Measurements from ENCODE around the gene WASF3.

WASF3 gene

GRCh38 chr13:26562512-26562890 is 5.0 kb downstream of the WASF3 start:
- no peak for TF ChIP-seq YY1 (IDR thresholded peaks at IDR 0.05; ENCODE audit: low read depth)
- TF ChIP-seq EGR1 (IDR thresholded peaks at IDR 0.05) = no peak
- no peak for TF ChIP-seq CREB1 (IDR thresholded peaks at IDR 0.05; ENCODE audit: low read depth)
- TF ChIP-seq CEBPB (IDR thresholded peaks at IDR 0.05) = no peak
- TF ChIP-seq, protein P1, sequence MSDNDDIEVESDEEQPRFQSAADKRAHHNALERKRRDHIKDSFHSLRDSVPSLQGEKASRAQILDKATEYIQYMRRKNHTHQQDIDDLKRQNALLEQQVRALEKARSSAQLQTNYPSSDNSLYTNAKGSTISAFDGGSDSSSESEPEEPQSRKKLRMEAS (IDR thresholded peaks at IDR 0.05) = no peak
- no peak for TF ChIP-seq TAF1 (IDR thresholded peaks at IDR 0.05; ENCODE audit: low read depth)
- TF ChIP-seq EP300 (IDR thresholded peaks at IDR 0.05; ENCODE audit: borderline replicate concordance) = no peak
- TF ChIP-seq RAD21 (IDR thresholded peaks at IDR 0.05; ENCODE audit: low read depth) = no peak
- no peak for TF ChIP-seq USF1 (IDR thresholded peaks at IDR 0.05)
- no peak for TF ChIP-seq REST (IDR thresholded peaks at IDR 0.05; ENCODE audit: low read depth)
- TF ChIP-seq FOXM1 (IDR thresholded peaks at IDR 0.05; ENCODE audit: borderline replicate concordance, low read depth) = no peak
- TF ChIP-seq TCF12 (IDR thresholded peaks at IDR 0.05; ENCODE audit: low read depth) = no peak
- no peak for TF ChIP-seq NFIC (IDR thresholded peaks at IDR 0.05)
- no peak for TF ChIP-seq TEAD4 (IDR thresholded peaks at IDR 0.05)
- no peak for TF ChIP-seq ZBTB7A (IDR thresholded peaks at IDR 0.05; ENCODE audit: low read depth)

GRCh38 chr13:26563713-26564112 is 6.2 kb downstream of the WASF3 start:
- TF ChIP-seq RAD21 (IDR thresholded peaks at IDR 0.05; ENCODE audit: low read depth) (no peak), CREB1 (IDR thresholded peaks at IDR 0.05; ENCODE audit: low read depth) (no peak), YY1 (IDR thresholded peaks at IDR 0.05; ENCODE audit: low read depth) (no peak), TCF12 (IDR thresholded peaks at IDR 0.05; ENCODE audit: low read depth) (no peak), ZBTB7A (IDR thresholded peaks at IDR 0.05; ENCODE audit: low read depth) (no peak), USF1 (IDR thresholded peaks at IDR 0.05) (no peak), EP300 (IDR thresholded peaks at IDR 0.05; ENCODE audit: borderline replicate concordance) (no peak)

- TF ChIP-seq EGR1 (IDR thresholded peaks at IDR 0.05) (no peak), CEBPB (IDR thresholded peaks at IDR 0.05) (no peak), REST (IDR thresholded peaks at IDR 0.05; ENCODE audit: low read depth) (no peak), YY1 (IDR thresholded peaks at IDR 0.05; ENCODE audit: low read depth) (no peak), EP300 (IDR thresholded peaks at IDR 0.05; ENCODE audit: borderline replicate concordance) (no peak), TAF1 (IDR thresholded peaks at IDR 0.05; ENCODE audit: low read depth) (no peak), CREB1 (IDR thresholded peaks at IDR 0.05; ENCODE audit: low read depth) (no peak), FOXM1 (IDR thresholded peaks at IDR 0.05; ENCODE audit: borderline replicate concordance, low read depth) (no peak), USF1 (IDR thresholded peaks at IDR 0.05) (no peak), NFIC (IDR thresholded peaks at IDR 0.05) (no peak), ZBTB7A (IDR thresholded peaks at IDR 0.05; ENCODE audit: low read depth) (no peak), TCF12 (IDR thresholded peaks at IDR 0.05; ENCODE audit: low read depth) (no peak), TEAD4 (IDR thresholded peaks at IDR 0.05) (no peak), RAD21 (IDR thresholded peaks at IDR 0.05; ENCODE audit: low read depth) (no peak)
- TF ChIP-seq, protein P1 (IDR thresholded peaks at IDR 0.05) = no peak
Observed at GRCh38 chr13:26568132-26568815, 10.8 kb downstream of the WASF3 start.

DNA sequence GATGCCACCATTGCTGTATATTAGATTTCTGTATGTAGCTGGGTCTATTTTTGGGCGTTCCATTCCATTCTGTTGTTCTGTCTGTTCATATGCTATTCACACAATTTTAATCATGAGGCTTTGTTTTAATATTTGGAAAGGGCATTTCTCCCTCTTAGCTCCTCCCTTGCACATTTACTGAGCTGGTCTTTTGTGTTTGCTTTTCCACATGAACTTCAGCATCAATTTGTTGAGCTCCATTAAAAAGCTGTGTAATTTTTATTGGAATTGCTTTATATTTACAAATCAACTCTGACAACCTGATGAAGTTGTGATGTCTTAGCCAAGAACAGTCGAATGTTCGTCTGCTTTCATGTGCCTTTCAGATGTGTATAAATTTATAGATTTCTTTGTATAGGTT is 14.0 kb downstream of the WASF3 start:
- no peak for TF ChIP-seq REST (IDR thresholded peaks at IDR 0.05; ENCODE audit: low read depth)
- no peak for TF ChIP-seq CEBPB (IDR thresholded peaks at IDR 0.05)
- TF ChIP-seq EP300 (IDR thresholded peaks at IDR 0.05; ENCODE audit: borderline replicate concordance) = no peak
- no peak for TF ChIP-seq EGR1 (IDR thresholded peaks at IDR 0.05)
- no peak for TF ChIP-seq TEAD4 (IDR thresholded peaks at IDR 0.05)
- no peak for TF ChIP-seq RAD21 (IDR thresholded peaks at IDR 0.05; ENCODE audit: low read depth)
- no peak for TF ChIP-seq NFIC (IDR thresholded peaks at IDR 0.05)

All from Ishikawa (cell line).